ENCODE measurements around the gene RDH11. TPM values are rescaled to one million over a fixed set of nuclear protein-coding genes. Genes with fewer than 3 reads are reported as not detected.

The RDH11 gene
- total and polyA plus RNA-seq, 2 experiments from 2014 or later = 95.2 to 139 TPM

DNA sequence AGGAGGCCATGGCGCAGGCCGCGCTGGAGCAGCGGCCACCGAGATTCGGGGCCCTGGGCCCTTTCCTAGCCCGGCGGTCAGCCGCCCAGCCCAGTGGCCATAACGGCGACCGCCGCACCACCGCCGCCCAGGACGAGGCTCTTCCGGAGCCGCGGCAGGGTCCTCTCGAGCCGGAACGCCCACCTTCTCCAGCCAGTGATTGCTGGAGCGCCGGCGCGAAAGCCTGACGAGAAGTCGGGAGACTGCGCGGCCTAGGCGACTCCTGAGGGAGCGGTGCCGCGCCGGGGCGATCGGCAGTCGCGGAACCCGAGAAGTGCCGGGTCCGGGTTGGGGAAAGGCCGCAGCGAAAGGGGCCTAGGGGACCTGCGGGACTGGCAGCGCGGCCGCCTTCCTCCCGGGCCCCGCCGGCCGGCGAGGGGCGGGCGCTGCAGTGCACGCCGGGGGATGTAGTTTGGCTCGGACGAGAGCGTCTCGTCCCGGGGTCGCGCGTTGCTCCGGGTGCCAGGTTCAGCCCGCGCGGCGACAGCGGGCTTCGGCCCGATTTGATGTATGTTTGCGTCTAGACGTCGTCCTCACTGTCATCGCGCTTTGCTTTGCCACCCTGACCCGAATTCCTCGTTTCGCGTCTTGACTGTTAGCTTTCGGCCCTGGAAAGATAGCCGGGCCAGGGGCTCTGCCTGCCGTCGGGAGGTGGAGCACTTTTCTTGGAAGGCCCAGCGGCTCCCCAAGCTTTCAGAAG, 20.9 kb downstream of the RDH11 start, which contains the start of gene VTI1B:
Gene VTI1B (minus strand): TSS at position 153 of the 739 bp plus-strand sequence. CDS start 143 bp downstream, at position 10.
- H4K20me1 ChIP-seq (replicated peaks; ENCODE audit: insufficient read depth) = peaks cover 33% of the 10 kb centered on the region
- peak within 1 kb of the TSS; percentile 97 for H3K27ac ChIP-seq (ENCODE audit: low read depth)
- H3K9me2 ChIP-seq (ENCODE audit: insufficient read depth) = no peaks in the 10 kb centered on the region
- peaks cover 11% of the 10 kb centered on the region for H3K4me1 ChIP-seq (ENCODE audit: insufficient read depth)
- H2AFZ ChIP-seq = peak within 1 kb of the TSS; percentile 92
- DNase-seq (ENCODE audit: low spot score) (peak; percentile 93), ATAC-seq (peak; percentile 92)
- peak within 1 kb of the TSS; percentile 76 for H3K4me2 ChIP-seq
- H3K9me3 Mint-ChIP-seq = no peaks in the 10 kb centered on the region
- H3K27me3 Mint-ChIP-seq (ENCODE audit: insufficient read depth, low read depth, poor library complexity) = peaks cover 8% of the 10 kb centered on the region
- H3K27me3 ChIP-seq (ENCODE audit: insufficient read depth) = no peaks in the 10 kb centered on the region
- TF ChIP-seq, protein P1, sequence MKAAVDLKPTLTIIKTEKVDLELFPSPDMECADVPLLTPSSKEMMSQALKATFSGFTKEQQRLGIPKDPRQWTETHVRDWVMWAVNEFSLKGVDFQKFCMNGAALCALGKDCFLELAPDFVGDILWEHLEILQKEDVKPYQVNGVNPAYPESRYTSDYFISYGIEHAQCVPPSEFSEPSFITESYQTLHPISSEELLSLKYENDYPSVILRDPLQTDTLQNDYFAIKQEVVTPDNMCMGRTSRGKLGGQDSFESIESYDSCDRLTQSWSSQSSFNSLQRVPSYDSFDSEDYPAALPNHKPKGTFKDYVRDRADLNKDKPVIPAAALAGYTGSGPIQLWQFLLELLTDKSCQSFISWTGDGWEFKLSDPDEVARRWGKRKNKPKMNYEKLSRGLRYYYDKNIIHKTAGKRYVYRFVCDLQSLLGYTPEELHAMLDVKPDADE (IDR thresholded peaks at IDR 0.05) = peak; percentile 82
- TF ChIP-seq ZNF114 (CRISPR knock-in tag; IDR thresholded peaks at IDR 0.05) (no peak), CREB1 (CRISPR knock-in tag; IDR thresholded peaks at IDR 0.05; ENCODE audit: low read depth) (peak; percentile 56), EZH2 (IDR thresholded peaks at IDR 0.05; ENCODE audit: low read depth, unreplicated experiment) (no peak), POLR2AphosphoS5 (IDR thresholded peaks at IDR 0.05; ENCODE audit: low read depth) (peak; percentile 75)
- TF ChIP-seq, protein P2, sequence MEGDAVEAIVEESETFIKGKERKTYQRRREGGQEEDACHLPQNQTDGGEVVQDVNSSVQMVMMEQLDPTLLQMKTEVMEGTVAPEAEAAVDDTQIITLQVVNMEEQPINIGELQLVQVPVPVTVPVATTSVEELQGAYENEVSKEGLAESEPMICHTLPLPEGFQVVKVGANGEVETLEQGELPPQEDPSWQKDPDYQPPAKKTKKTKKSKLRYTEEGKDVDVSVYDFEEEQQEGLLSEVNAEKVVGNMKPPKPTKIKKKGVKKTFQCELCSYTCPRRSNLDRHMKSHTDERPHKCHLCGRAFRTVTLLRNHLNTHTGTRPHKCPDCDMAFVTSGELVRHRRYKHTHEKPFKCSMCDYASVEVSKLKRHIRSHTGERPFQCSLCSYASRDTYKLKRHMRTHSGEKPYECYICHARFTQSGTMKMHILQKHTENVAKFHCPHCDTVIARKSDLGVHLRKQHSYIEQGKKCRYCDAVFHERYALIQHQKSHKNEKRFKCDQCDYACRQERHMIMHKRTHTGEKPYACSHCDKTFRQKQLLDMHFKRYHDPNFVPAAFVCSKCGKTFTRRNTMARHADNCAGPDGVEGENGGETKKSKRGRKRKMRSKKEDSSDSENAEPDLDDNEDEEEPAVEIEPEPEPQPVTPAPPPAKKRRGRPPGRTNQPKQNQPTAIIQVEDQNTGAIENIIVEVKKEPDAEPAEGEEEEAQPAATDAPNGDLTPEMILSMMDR (conservative IDR thresholded peaks at IDR 0.05; ENCODE audit: low read depth in 2 of 2) = peak in 1 of 2 experiments; percentile 22; a peak in 1 of 4 replicates
- peaks cover 15% of the 10 kb centered on the region for H3K4me1 Mint-ChIP-seq
- H3K4me3 Mint-ChIP-seq = peak within 1 kb of the TSS; percentile 92
- peaks cover 52% of the 10 kb centered on the region for H3K79me2 ChIP-seq (replicated peaks; ENCODE audit: insufficient read depth)
- peaks cover 31% of the 10 kb centered on the region for H3K36me3 Mint-ChIP-seq (ENCODE audit: low read depth)
- peak within 1 kb of the TSS; percentile 88 for H3K4me3 ChIP-seq
- H3K27ac Mint-ChIP-seq = peak within 1 kb of the TSS; percentile 94
- peaks cover 15% of the 10 kb centered on the region for H3F3A ChIP-seq (replicated peaks; ENCODE audit: low read depth)
- peaks cover 22% of the 10 kb centered on the region for H3K36me3 ChIP-seq (ENCODE audit: insufficient read depth)

DNA sequence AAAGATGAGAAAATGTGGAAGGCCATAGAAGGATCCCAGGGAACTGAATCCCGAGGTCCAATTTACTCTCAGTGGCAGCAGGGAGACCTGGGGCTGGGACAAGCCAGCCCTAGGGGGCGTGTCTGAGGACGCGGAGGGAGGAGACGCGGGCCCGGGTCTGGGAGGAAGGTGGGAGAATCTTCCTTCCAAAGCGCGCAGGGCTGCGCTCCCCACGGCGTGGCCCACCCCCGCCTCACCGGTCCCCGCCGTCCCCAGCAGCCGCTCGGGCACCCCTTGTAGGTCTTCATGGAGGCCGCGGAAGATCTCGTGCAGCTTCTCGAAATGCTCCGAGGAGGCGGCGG, 21.5 kb downstream of the RDH11 start:
- peak overlapping the region; percentile 82 for H3K27ac Mint-ChIP-seq
- H3K4me3 ChIP-seq = peak overlapping the region; percentile 88
- peaks cover 8% of the 10 kb centered on the region for H3K27me3 Mint-ChIP-seq (ENCODE audit: insufficient read depth, low read depth, poor library complexity)
- H3F3A ChIP-seq (replicated peaks; ENCODE audit: low read depth) = peaks cover 15% of the 10 kb centered on the region
- H4K20me1 ChIP-seq (replicated peaks; ENCODE audit: insufficient read depth) = peaks cover 28% of the 10 kb centered on the region
- ATAC-seq = peak; percentile 87
- peaks cover 17% of the 10 kb centered on the region for H3K4me1 Mint-ChIP-seq
- peak; percentile 88 for DNase-seq (ENCODE audit: low spot score)
- no peaks in the 10 kb centered on the region for H3K9me2 ChIP-seq (ENCODE audit: insufficient read depth)
- H3K4me2 ChIP-seq = peak overlapping the region; percentile 76
- H2AFZ ChIP-seq = peak overlapping the region; percentile 92
- H3K9me3 Mint-ChIP-seq = no peaks in the 10 kb centered on the region
- peaks cover 53% of the 10 kb centered on the region for H3K79me2 ChIP-seq (replicated peaks; ENCODE audit: insufficient read depth)
- peak overlapping the region; percentile 97 for H3K27ac ChIP-seq (ENCODE audit: low read depth)
- no peaks in the 10 kb centered on the region for H3K27me3 ChIP-seq (ENCODE audit: insufficient read depth)
- H3K36me3 Mint-ChIP-seq (ENCODE audit: low read depth) = peaks cover 31% of the 10 kb centered on the region
- H3K36me3 ChIP-seq (ENCODE audit: insufficient read depth) = peaks cover 19% of the 10 kb centered on the region
- H3K4me3 Mint-ChIP-seq = peak overlapping the region; percentile 92
- peaks cover 11% of the 10 kb centered on the region for H3K4me1 ChIP-seq (ENCODE audit: insufficient read depth)
- TF ChIP-seq EZH2phosphoT487 (IDR thresholded peaks at IDR 0.05; ENCODE audit: unreplicated experiment) = no peak
- TF ChIP-seq CREB1 (CRISPR knock-in tag; IDR thresholded peaks at IDR 0.05; ENCODE audit: low read depth) = no peak
- TF ChIP-seq ZNF331 (CRISPR knock-in tag; IDR thresholded peaks at IDR 0.05; ENCODE audit: low read depth) = no peak
- TF ChIP-seq, protein P3, sequence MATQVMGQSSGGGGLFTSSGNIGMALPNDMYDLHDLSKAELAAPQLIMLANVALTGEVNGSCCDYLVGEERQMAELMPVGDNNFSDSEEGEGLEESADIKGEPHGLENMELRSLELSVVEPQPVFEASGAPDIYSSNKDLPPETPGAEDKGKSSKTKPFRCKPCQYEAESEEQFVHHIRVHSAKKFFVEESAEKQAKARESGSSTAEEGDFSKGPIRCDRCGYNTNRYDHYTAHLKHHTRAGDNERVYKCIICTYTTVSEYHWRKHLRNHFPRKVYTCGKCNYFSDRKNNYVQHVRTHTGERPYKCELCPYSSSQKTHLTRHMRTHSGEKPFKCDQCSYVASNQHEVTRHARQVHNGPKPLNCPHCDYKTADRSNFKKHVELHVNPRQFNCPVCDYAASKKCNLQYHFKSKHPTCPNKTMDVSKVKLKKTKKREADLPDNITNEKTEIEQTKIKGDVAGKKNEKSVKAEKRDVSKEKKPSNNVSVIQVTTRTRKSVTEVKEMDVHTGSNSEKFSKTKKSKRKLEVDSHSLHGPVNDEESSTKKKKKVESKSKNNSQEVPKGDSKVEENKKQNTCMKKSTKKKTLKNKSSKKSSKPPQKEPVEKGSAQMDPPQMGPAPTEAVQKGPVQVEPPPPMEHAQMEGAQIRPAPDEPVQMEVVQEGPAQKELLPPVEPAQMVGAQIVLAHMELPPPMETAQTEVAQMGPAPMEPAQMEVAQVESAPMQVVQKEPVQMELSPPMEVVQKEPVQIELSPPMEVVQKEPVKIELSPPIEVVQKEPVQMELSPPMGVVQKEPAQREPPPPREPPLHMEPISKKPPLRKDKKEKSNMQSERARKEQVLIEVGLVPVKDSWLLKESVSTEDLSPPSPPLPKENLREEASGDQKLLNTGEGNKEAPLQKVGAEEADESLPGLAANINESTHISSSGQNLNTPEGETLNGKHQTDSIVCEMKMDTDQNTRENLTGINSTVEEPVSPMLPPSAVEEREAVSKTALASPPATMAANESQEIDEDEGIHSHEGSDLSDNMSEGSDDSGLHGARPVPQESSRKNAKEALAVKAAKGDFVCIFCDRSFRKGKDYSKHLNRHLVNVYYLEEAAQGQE (IDR thresholded peaks at IDR 0.05; ENCODE audit: unreplicated experiment) = no peak
